Thyroid gland (tissue), 4 donors: ENCODE data around the gene SYT12.

Source experiments
- POLR2A ChIP-seq, 2 donors: fragments of 450-650 bp; IDR thresholded peaks; one replicate each; pipeline ENCODE4 v1.6.1; 2017; ENCODE audit warnings: antibody characterized with exemption in 2 of 2, mild to moderate bottlenecking in 2 of 2, moderate library complexity in 1 of 2
- TF ChIP-seq, protein P1 (sequence below), 6 experiments: fragments of 200-600 bp in 3 of 6; fragments of 450-650 bp in 3 of 6; sonication (generic) in 3 of 6; IDR thresholded peaks; one replicate each; pipeline ENCODE4 v1.5.1; 2016 to 2019; ENCODE audit warnings: antibody characterized with exemption in 6 of 6, mild to moderate bottlenecking in 2 of 6, inconsistent platforms in 1 of 6, moderate library complexity in 1 of 6

DNA sequence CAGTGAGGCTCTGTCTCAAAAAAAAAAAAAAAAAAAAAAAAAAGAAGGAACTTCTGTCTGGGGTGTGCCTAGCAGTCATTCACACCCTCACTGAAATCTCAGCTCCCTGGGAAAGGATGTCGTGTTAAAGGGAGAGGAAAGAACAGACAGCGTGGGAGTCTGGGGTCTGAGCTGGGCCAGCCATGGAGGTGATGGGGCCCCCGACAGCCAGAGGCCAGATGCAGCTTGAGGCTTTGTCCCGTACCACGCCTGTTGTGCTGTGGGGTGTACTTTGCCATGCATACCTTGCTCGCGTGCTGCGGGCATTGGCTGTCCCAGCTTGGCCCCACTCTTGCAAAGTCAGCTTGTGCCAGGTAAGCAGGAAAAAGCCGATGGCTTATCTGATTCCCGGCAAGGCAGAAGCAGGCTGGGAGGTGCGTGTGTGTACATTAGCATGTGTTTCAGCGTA is 4.6 kb downstream of the SYT12 start:
- TF ChIP-seq, protein P1, sequence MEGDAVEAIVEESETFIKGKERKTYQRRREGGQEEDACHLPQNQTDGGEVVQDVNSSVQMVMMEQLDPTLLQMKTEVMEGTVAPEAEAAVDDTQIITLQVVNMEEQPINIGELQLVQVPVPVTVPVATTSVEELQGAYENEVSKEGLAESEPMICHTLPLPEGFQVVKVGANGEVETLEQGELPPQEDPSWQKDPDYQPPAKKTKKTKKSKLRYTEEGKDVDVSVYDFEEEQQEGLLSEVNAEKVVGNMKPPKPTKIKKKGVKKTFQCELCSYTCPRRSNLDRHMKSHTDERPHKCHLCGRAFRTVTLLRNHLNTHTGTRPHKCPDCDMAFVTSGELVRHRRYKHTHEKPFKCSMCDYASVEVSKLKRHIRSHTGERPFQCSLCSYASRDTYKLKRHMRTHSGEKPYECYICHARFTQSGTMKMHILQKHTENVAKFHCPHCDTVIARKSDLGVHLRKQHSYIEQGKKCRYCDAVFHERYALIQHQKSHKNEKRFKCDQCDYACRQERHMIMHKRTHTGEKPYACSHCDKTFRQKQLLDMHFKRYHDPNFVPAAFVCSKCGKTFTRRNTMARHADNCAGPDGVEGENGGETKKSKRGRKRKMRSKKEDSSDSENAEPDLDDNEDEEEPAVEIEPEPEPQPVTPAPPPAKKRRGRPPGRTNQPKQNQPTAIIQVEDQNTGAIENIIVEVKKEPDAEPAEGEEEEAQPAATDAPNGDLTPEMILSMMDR (IDR thresholded peaks at IDR 0.05), result no peak
- no peak for TF ChIP-seq POLR2A (IDR thresholded peaks at IDR 0.05)
